Measurements from ENCODE around the gene BMP7. TPM values are rescaled to one million over a fixed set of nuclear protein-coding genes. Genes with fewer than 3 reads are reported as not detected.

Gene BMP7
- total and polyA plus RNA-seq, 10 donors = 0.26 to 1.5 (median 0.75) TPM; not detected in 1

DNA sequence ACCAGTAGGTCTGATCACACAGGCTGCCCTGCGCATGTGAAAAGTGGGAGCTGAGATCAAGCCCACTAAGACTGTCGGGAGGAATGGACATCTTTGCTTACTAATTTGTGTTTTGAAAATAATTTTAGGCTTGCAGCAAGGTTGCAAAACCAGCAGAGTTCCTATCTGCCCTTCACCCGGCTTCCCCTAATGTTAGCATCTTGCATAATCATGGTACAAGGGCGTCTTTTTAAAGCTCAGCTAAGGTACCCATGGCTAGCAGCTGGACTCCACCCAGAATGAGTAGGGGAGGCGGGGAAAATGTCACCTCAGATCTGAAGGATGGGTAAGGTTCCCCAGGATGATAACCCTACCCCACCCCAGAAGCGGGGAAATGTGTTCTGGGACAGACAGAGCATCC is 25.3 kb upstream of the BMP7 start:
- intact Hi-C loops (cut with DNase I; ENCODE audit: low total_unique reads) = no loop called here
- 73 to 85% (median 80%) methylated on average over 6 of the region's 6 CpGs for WGBS, 5 donors

DNA sequence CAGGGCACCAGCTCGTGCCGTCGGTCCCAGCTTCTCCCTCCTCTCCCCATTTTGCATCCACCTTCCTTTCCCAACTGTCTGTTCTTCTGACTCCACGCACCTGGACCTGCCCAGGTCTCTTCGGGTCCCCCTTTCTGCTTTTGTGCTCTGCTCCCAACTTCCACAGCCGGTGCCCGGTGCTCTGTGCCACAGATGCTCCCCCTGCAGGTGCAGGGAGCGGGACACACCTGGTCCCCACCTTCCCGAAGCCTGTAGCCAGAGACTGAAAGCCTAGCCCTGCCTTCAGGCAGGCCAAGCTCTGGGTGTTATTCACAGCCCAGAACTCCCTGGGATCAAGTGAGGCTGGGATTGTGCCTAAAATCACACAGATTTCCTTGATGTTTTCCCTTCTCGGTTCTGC is 24.6 kb upstream of the BMP7 start:
- Histone ChIP-seq H3K36me3 (no peaks in the 10 kb centered on the region), H3K4me1 (no peaks in the 10 kb centered on the region), H3K4me3 (no peak overlapping the region), H3K27ac (no peak overlapping the region), H3K27me3 (replicated peaks in 1 of 7) (peaks cover 0 to 99% (median 4%) of the 10 kb centered on the region in 7 donors), H3K9me3 (no peaks in the 10 kb centered on the region)
- no peak for DNase-seq
- 60 to 70% (median 64%) methylated on average over 10 of the region's 10 CpGs for whole genome bisulfite sequencing, 5 donors
- intact Hi-C loops (cut with DNase I; ENCODE audit: low total_unique reads) = no loop called here
- TF ChIP-seq POLR2AphosphoS5 (IDR thresholded peaks at IDR 0.05) (no peak), POLR2A (IDR thresholded peaks at IDR 0.05) (no peak)
- TF ChIP-seq, protein P1, sequence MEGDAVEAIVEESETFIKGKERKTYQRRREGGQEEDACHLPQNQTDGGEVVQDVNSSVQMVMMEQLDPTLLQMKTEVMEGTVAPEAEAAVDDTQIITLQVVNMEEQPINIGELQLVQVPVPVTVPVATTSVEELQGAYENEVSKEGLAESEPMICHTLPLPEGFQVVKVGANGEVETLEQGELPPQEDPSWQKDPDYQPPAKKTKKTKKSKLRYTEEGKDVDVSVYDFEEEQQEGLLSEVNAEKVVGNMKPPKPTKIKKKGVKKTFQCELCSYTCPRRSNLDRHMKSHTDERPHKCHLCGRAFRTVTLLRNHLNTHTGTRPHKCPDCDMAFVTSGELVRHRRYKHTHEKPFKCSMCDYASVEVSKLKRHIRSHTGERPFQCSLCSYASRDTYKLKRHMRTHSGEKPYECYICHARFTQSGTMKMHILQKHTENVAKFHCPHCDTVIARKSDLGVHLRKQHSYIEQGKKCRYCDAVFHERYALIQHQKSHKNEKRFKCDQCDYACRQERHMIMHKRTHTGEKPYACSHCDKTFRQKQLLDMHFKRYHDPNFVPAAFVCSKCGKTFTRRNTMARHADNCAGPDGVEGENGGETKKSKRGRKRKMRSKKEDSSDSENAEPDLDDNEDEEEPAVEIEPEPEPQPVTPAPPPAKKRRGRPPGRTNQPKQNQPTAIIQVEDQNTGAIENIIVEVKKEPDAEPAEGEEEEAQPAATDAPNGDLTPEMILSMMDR (IDR thresholded peaks at IDR 0.05 in 8 of 11, conservative IDR thresholded peaks at IDR 0.05 in 3 of 11) = no peak

More for the DNA sequence above, 25.3 kb upstream of the BMP7 start:
- Histone ChIP-seq H3K4me1 (no peaks in the 10 kb centered on the region), H3K9me3 (no peaks in the 10 kb centered on the region), H3K4me3 (no peak overlapping the region), H3K27me3 (replicated peaks in 1 of 7) (peaks cover 0 to 92% (median 4%) of the 10 kb centered on the region in 7 donors), H3K36me3 (no peaks in the 10 kb centered on the region), H3K27ac (no peak overlapping the region)
- TF ChIP-seq, protein P1 (IDR thresholded peaks at IDR 0.05 in 8 of 11, conservative IDR thresholded peaks at IDR 0.05 in 3 of 11) = no peak
- no peak for TF ChIP-seq POLR2AphosphoS5 (IDR thresholded peaks at IDR 0.05)
- no peak for TF ChIP-seq POLR2A (IDR thresholded peaks at IDR 0.05)
- no peak for DNase-seq

DNA sequence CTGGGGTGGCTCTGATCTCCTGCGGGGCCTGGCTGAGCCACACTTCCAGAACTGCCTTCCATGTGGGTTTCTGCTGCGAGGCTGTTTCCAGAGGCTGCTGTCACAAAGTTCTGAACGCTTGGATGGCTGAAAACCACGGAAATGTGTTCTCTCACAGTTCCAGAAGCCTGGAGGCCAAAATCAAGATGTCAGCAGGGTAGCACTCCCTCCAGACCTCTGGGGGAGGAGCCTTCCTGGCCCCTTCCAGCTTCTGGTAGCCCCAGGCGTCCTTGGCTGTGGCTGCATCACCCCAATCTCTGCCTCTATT is 23.7 kb upstream of the BMP7 start:
- H3K27me3 ChIP-seq (replicated peaks in 1 of 7) = peaks cover 0 to 99% (median 4%) of the 10 kb centered on the region in 7 donors
- H3K27ac ChIP-seq = no peak overlapping the region
- no peaks in the 10 kb centered on the region for H3K9me3 ChIP-seq
- no peak for DNase-seq
- no peaks in the 10 kb centered on the region for H3K36me3 ChIP-seq
- no peak for TF ChIP-seq POLR2AphosphoS5 (IDR thresholded peaks at IDR 0.05)
- TF ChIP-seq POLR2A (IDR thresholded peaks at IDR 0.05) = no peak
- TF ChIP-seq, protein P1 (IDR thresholded peaks at IDR 0.05 in 8 of 11, conservative IDR thresholded peaks at IDR 0.05 in 3 of 11) = no peak
- WGBS, 5 donors = 51 to 77% (median 68%) methylated on average over 4 to 5 of the region's 5 CpGs
- intact Hi-C loops (cut with DNase I; ENCODE audit: low total_unique reads) = no loop called here
- no peaks in the 10 kb centered on the region for H3K4me1 ChIP-seq
- no peak overlapping the region for H3K4me3 ChIP-seq

DNA sequence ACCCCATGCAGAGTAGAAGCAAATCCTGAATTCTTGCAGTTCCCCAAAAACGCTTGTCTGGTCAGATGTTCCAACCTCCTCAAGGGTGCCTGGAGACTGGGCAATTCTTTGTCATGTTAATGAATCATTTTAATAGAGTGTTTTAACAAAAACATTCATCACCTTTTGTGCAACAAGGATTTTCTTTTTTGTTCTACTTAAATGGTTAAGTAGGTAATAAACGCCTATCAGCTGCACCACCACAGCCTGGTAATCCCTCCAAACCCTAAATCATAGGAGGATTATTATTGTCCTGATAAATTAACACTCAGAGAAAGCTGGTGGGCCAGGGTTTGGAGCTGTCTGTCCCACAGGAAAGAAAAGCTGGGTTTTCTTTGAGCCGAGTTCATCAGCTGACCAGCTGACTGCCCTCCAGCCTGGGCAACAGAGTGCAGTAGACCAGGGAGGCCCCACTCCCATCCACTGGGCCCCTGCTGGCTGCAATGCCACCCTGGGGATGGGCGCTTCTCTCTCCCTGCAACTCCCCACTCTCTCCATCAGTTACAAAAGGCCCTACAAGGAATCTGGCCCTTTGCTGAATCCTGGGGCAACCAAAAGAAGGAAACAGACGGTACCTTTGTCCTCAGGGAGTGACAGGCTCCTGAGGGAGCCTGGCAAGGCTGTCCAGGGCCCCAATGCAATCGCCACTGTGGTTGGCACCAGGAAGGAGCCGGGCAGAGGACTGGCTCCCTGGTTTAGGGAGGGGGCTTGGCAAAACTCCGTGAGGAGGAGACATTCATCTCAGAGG is 23.1 kb upstream of the BMP7 start:
- intact Hi-C loops (cut with DNase I; ENCODE audit: low total_unique reads) = no loop called here
- Histone ChIP-seq H3K4me1 (no peaks in the 10 kb centered on the region), H3K4me3 (no peak overlapping the region), H3K27ac (no peak overlapping the region), H3K36me3 (no peaks in the 10 kb centered on the region), H3K9me3 (no peaks in the 10 kb centered on the region), H3K27me3 (replicated peaks in 1 of 7) (peaks cover 0 to 98% (median 4%) of the 10 kb centered on the region in 7 donors)
- 35 to 55% (median 49%) methylated on average over 4 to 8 of the region's 8 CpGs for WGBS, 5 donors
- no peak for DNase-seq
- no peak for TF ChIP-seq POLR2AphosphoS5 (IDR thresholded peaks at IDR 0.05)
- TF ChIP-seq, protein P1 (IDR thresholded peaks at IDR 0.05 in 8 of 11, conservative IDR thresholded peaks at IDR 0.05 in 3 of 11) = no peak
- TF ChIP-seq POLR2A (IDR thresholded peaks at IDR 0.05) = no peak

Data from spleen (tissue), 11 donors.